GM23338 (cell line): ENCODE measurements around the gene YTHDF1. TPM values are rescaled to one million over a fixed set of nuclear protein-coding genes. Genes with fewer than 3 reads are reported as not detected.

Source experiments
- ATAC-seq: fragments of 200-7000 bp; cut with Tn5 transposase; 3 replicates; pipeline ENCODE4 v1.9.1; 2020
- DNase-seq: peaks from one replicate; pipeline ENCODE4 v3.0.0-alpha.2; 2015; ENCODE audit warnings: low spot score
- H2AFZ ChIP-seq: fragments of 200-600 bp; sonication (generic); 2 replicates; pipeline ENCODE4 v1.8.0; 2016; ENCODE audit warnings: antibody characterized with exemption, mild to moderate bottlenecking, moderate library complexity
- H3F3A ChIP-seq: fragments of 200-600 bp; sonication (generic); replicated peaks from 2 replicates; pipeline ENCODE4 v1.8.0; 2017; ENCODE audit warnings: antibody characterized with exemption, mixed run types, low read depth
- H3K27ac ChIP-seq: fragments of 200-600 bp; sonication (generic); 2 replicates; pipeline ENCODE4 v1.6.1; 2016; ENCODE audit warnings: low read depth
- H3K27me3 ChIP-seq: fragments of 200-600 bp; sonication (generic); 2 replicates; pipeline ENCODE4 v1.8.0; 2016; ENCODE audit warnings: mild to moderate bottlenecking, mixed run types, moderate library complexity; ENCODE audit not compliant: insufficient read depth
- H3K36me3 ChIP-seq: fragments of 200-600 bp; sonication (generic); 2 replicates; pipeline ENCODE4 v1.8.0; 2016; ENCODE audit warnings: mild to moderate bottlenecking; ENCODE audit not compliant: insufficient read depth
- H3K4me1 ChIP-seq: fragments of 200-600 bp; sonication (generic); 2 replicates; pipeline ENCODE4 v1.8.0; 2016; ENCODE audit warnings: mild to moderate bottlenecking, moderate library complexity; ENCODE audit not compliant: insufficient read depth
- H3K4me2 ChIP-seq: fragments of 200-600 bp; sonication (generic); 2 replicates; pipeline ENCODE4 v1.7.1; 2017; ENCODE audit warnings: mixed run types
- H3K4me3 ChIP-seq: fragments of 200-600 bp; sonication (generic); 2 replicates; pipeline ENCODE4 v1.6.1; 2016; ENCODE audit warnings: mixed run types
- H3K79me2 ChIP-seq: fragments of 200-600 bp; sonication (generic); replicated peaks from 2 replicates; pipeline ENCODE4 v1.8.0; 2017; ENCODE audit warnings: mild to moderate bottlenecking; ENCODE audit not compliant: insufficient read depth
- H3K9me2 ChIP-seq: fragments of 200-600 bp; sonication (generic); 2 replicates; pipeline ENCODE4 v1.8.0; 2017; ENCODE audit not compliant: insufficient read depth
- H4K20me1 ChIP-seq: fragments of 200-600 bp; sonication (generic); replicated peaks from 2 replicates; pipeline ENCODE4 v1.8.0; 2017; ENCODE audit warnings: mild to moderate bottlenecking; ENCODE audit not compliant: insufficient read depth
- H3K27ac Mint-ChIP-seq: 2 replicates; pipeline ENCODE4 v1.8.0; 2020; ENCODE audit warnings: inconsistent platforms, mild to moderate bottlenecking, moderate library complexity, mixed read lengths
- H3K27me3 Mint-ChIP-seq: 3 replicates; pipeline ENCODE4 v1.8.0; 2022; ENCODE audit warnings: low read depth, mild to moderate bottlenecking, moderate library complexity, mixed read lengths, inconsistent platforms; ENCODE audit not compliant: insufficient read depth, poor library complexity
- H3K36me3 Mint-ChIP-seq: 3 replicates; pipeline ENCODE4 v1.8.0; 2021; ENCODE audit warnings: low read depth, mild to moderate bottlenecking, inconsistent platforms, moderate library complexity, mixed read lengths
- H3K4me1 Mint-ChIP-seq: 3 replicates; pipeline ENCODE4 v1.8.0; 2020; ENCODE audit warnings: mild to moderate bottlenecking, inconsistent platforms, mixed read lengths
- H3K4me3 Mint-ChIP-seq: 3 replicates; pipeline ENCODE4 v1.8.0; 2021; ENCODE audit warnings: moderate library complexity, mild to moderate bottlenecking, inconsistent platforms, mixed read lengths
- H3K9me3 Mint-ChIP-seq: 3 replicates; pipeline ENCODE4 v1.8.0; 2020; ENCODE audit warnings: moderate library complexity, mild to moderate bottlenecking, inconsistent platforms, mixed read lengths
- CREB1 ChIP-seq: fragments of 250-450 bp; sonication (Bioruptor Pico); IDR thresholded peaks from 2 replicates; pipeline ENCODE4 v1.5.0; 2020; ENCODE audit warnings: low read depth, mild to moderate bottlenecking, moderate library complexity
- EZH2 ChIP-seq: fragments of 200-600 bp; sonication (generic); IDR thresholded peaks from one replicate; pipeline ENCODE4 v1.8.0; 2017; ENCODE audit warnings: antibody characterized with exemption, mild to moderate bottlenecking, low read depth; ENCODE audit not compliant: unreplicated experiment
- EZH2phosphoT487 ChIP-seq: fragments of 200-600 bp; sonication (generic); IDR thresholded peaks from one replicate; pipeline ENCODE4 v1.8.1; 2018; ENCODE audit warnings: antibody characterized with exemption; ENCODE audit not compliant: unreplicated experiment
- JUNB ChIP-seq: IDR thresholded peaks from one replicate; pipeline ENCODE4 v1.6.1; 2016; ENCODE audit warnings: antibody characterized with exemption; ENCODE audit not compliant: unreplicated experiment
- NANOG ChIP-seq: IDR thresholded peaks from 2 replicates; pipeline ENCODE4 v1.6.1; 2016; ENCODE audit warnings: antibody characterized with exemption, borderline replicate concordance
- POLR2AphosphoS5 ChIP-seq: IDR thresholded peaks from 2 replicates; pipeline ENCODE4 v1.6.1; 2016; ENCODE audit warnings: antibody characterized with exemption, low read depth
- ZNF331 ChIP-seq: fragments of 250-450 bp; sonication (Bioruptor Pico); IDR thresholded peaks from 2 replicates; pipeline ENCODE4 v1.5.0; 2020; ENCODE audit warnings: low read depth, mild to moderate bottlenecking, moderate library complexity
- polyA plus RNA-seq: library from polyadenylated mRNA; unstranded; fragments of >200 nt; fragmentation: Nextera tagmentation; extraction: Ambion mirVana; gene quantifications from 2 replicates; pipeline ENCODE4 v1.2.1, GENCODE V29; 2016
- total RNA-seq: library from RNA; depleted of rRNA; stranded (reverse); fragments of >200 nt; shearing (Covaris generic); gene quantifications from 2 replicates; pipeline ENCODE4 v1.2.3, GENCODE V29; 2014
- TF ChIP-seq, protein P1 (sequence below): fragments of 250-450 bp; sonication (Bioruptor Pico); IDR thresholded peaks from 2 replicates; pipeline ENCODE4 v1.5.0; 2020; ENCODE audit warnings: mild to moderate bottlenecking, moderate library complexity
- TF ChIP-seq, protein P2 (sequence below), 2 experiments: fragments of 200-600 bp in 1 of 2; sonication (generic) in 1 of 2; conservative IDR thresholded peaks; 2 replicates each; pipeline versions ENCODE4 v1.5.1 to v1.6.1; 2016 to 2017; ENCODE audit warnings: antibody characterized with exemption in 2 of 2, low read depth in 2 of 2, mild to moderate bottlenecking in 2 of 2, moderate library complexity in 1 of 2

Gene YTHDF1
- total and polyA plus RNA-seq, 2 experiments from 2014 or later, result 30.9 to 64.3 TPM

DNA sequence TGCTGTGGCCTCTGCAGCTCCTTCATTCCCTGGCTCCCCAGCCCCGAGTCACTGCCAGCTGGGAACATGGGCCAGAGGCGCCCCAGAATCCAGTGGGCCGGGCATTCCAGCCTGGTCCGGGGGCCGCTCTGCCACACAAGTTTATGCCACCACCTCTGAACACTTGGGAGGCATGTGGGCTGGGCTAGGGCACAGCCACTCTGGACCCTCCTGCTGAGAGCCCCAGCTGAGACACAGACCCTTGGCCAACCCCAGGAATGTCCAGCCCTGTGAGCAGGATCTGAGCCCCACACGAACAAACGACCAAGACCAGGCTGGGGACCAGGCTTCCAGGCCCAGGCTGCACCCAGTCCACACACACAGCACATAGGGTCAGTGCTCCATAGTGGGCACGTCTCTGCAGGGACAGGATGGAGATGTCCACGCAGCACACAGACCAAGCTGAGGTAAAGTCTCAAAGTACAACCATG lies 33.0 kb downstream of the YTHDF1 start:
- peak; percentile 2; the same call in 1 of the 3 replicates for ATAC-seq
- Mint-ChIP-seq H3K4me1 (peaks cover 18% of the 10 kb centered on the region), H3K27ac (no peak overlapping the region), H3K4me3 (no peak overlapping the region), H3K27me3 (peaks cover 33% of the 10 kb centered on the region), H3K36me3 (no peaks in the 10 kb centered on the region), H3K9me3 (no peaks in the 10 kb centered on the region; the same call in 2 of the 3 replicates)
- Histone ChIP-seq H3K27me3 (peaks cover 4% of the 10 kb centered on the region), H3K9me2 (no peaks in the 10 kb centered on the region), H3K36me3 (no peaks in the 10 kb centered on the region), H3K4me2 (no peak overlapping the region), H4K20me1 (no peaks in the 10 kb centered on the region; the same call in 1 of the 2 replicates), H3K4me1 (peaks cover 8% of the 10 kb centered on the region), H3K79me2 (no peaks in the 10 kb centered on the region), H2AFZ (no peak overlapping the region), H3K27ac (no peak overlapping the region), H3K4me3 (no peak overlapping the region), H3F3A (peaks cover 20% of the 10 kb centered on the region)
- no peak for DNase-seq
- TF ChIP-seq JUNB (no peak), CREB1 (CRISPR knock-in tag) (no peak), ZNF331 (CRISPR knock-in tag) (no peak), NANOG (no peak), EZH2 (no peak)
- TF ChIP-seq, protein P1, sequence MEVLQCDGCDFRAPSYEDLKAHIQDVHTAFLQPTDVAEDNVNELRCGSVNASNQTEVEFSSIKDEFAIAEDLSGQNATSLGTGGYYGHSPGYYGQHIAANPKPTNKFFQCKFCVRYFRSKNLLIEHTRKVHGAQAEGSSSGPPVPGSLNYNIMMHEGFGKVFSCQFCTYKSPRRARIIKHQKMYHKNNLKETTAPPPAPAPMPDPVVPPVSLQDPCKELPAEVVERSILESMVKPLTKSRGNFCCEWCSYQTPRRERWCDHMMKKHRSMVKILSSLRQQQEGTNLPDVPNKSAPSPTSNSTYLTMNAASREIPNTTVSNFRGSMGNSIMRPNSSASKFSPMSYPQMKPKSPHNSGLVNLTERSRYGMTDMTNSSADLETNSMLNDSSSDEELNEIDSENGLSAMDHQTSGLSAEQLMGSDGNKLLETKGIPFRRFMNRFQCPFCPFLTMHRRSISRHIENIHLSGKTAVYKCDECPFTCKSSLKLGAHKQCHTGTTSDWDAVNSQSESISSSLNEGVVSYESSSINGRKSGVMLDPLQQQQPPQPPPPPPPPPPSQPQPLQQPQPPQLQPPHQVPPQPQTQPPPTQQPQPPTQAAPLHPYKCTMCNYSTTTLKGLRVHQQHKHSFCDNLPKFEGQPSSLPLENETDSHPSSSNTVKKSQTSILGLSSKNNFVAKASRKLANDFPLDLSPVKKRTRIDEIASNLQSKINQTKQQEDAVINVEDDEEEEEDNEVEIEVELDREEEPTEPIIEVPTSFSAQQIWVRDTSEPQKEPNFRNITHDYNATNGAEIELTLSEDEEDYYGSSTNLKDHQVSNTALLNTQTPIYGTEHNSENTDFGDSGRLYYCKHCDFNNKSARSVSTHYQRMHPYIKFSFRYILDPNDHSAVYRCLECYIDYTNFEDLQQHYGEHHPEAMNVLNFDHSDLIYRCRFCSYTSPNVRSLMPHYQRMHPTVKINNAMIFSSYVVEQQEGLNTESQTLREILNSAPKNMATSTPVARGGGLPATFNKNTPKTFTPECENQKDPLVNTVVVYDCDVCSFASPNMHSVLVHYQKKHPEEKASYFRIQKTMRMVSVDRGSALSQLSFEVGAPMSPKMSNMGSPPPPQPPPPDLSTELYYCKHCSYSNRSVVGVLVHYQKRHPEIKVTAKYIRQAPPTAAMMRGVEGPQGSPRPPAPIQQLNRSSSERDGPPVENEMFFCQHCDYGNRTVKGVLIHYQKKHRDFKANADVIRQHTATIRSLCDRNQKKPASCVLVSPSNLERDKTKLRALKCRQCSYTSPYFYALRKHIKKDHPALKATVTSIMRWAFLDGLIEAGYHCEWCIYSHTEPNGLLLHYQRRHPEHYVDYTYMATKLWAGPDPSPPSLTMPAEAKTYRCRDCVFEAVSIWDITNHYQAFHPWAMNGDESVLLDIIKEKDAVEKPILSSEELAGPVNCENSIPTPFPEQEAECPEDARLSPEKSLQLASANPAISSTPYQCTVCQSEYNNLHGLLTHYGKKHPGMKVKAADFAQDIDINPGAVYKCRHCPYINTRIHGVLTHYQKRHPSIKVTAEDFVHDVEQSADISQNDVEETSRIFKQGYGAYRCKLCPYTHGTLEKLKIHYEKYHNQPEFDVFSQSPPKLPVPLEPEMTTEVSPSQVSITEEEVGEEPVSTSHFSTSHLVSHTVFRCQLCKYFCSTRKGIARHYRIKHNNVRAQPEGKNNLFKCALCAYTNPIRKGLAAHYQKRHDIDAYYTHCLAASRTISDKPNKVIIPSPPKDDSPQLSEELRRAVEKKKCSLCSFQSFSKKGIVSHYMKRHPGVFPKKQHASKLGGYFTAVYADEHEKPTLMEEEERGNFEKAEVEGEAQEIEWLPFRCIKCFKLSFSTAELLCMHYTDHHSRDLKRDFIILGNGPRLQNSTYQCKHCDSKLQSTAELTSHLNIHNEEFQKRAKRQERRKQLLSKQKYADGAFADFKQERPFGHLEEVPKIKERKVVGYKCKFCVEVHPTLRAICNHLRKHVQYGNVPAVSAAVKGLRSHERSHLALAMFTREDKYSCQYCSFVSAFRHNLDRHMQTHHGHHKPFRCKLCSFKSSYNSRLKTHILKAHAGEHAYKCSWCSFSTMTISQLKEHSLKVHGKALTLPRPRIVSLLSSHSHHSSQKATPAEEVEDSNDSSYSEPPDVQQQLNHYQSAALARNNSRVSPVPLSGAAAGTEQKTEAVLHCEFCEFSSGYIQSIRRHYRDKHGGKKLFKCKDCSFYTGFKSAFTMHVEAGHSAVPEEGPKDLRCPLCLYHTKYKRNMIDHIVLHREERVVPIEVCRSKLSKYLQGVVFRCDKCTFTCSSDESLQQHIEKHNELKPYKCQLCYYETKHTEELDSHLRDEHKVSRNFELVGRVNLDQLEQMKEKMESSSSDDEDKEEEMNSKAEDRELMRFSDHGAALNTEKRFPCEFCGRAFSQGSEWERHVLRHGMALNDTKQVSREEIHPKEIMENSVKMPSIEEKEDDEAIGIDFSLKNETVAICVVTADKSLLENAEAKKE (CRISPR knock-in tag), result no peak

DNA sequence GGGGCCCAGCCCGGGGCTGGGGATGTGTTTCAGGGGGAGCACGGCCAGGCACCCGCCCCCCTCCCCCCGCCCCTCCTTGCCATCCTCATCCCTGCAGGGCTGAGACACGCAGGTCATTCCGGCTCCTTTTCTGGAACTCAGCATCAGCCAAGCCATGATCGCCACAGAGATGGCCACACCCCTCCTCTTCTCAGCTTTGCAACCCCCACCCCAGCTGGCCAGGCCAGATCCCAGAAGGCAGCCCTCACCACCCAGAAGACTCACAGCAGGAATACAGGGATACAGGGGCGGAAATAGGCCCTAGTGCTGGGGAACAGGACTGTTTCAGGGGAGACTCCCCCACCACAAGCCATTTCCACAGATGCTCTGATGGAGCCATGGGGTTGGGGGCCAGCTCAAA lies 33.5 kb downstream of the YTHDF1 start:
- H3F3A ChIP-seq, result peaks cover 20% of the 10 kb centered on the region
- H4K20me1 ChIP-seq, result no peaks in the 10 kb centered on the region
- Mint-ChIP-seq H3K9me3 (no peaks in the 10 kb centered on the region; the same call in 2 of the 3 replicates), H3K4me3 (no peak overlapping the region), H3K27ac (no peak overlapping the region), H3K36me3 (no peaks in the 10 kb centered on the region), H3K27me3 (peaks cover 32% of the 10 kb centered on the region), H3K4me1 (peaks cover 18% of the 10 kb centered on the region)
- no peak overlapping the region for H3K4me3 ChIP-seq
- ATAC-seq, result no peak
- H3K36me3 ChIP-seq, result no peaks in the 10 kb centered on the region
- no peak overlapping the region for H3K4me2 ChIP-seq
- no peak overlapping the region for H2AFZ ChIP-seq
- DNase-seq, result no peak
- H3K4me1 ChIP-seq, result peaks cover 8% of the 10 kb centered on the region
- H3K27me3 ChIP-seq, result peaks cover 10% of the 10 kb centered on the region
- H3K27ac ChIP-seq, result no peak overlapping the region
- H3K79me2 ChIP-seq, result no peaks in the 10 kb centered on the region
- H3K9me2 ChIP-seq, result no peaks in the 10 kb centered on the region
- no peak for TF ChIP-seq EZH2phosphoT487
- TF ChIP-seq, protein P2, sequence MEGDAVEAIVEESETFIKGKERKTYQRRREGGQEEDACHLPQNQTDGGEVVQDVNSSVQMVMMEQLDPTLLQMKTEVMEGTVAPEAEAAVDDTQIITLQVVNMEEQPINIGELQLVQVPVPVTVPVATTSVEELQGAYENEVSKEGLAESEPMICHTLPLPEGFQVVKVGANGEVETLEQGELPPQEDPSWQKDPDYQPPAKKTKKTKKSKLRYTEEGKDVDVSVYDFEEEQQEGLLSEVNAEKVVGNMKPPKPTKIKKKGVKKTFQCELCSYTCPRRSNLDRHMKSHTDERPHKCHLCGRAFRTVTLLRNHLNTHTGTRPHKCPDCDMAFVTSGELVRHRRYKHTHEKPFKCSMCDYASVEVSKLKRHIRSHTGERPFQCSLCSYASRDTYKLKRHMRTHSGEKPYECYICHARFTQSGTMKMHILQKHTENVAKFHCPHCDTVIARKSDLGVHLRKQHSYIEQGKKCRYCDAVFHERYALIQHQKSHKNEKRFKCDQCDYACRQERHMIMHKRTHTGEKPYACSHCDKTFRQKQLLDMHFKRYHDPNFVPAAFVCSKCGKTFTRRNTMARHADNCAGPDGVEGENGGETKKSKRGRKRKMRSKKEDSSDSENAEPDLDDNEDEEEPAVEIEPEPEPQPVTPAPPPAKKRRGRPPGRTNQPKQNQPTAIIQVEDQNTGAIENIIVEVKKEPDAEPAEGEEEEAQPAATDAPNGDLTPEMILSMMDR (conservative IDR thresholded peaks at IDR 0.05; ENCODE audit: low read depth in 2 of 2), result no peak
- TF ChIP-seq POLR2AphosphoS5, result no peak
- TF ChIP-seq CREB1 (CRISPR knock-in tag), result no peak
- TF ChIP-seq EZH2, result no peak
